Tibial nerve (tissue), 4 donors: ENCODE measurements around the gene SCYL3.

Source experiments
- CTCF ChIP-seq, 5 experiments: fragments of 200-600 bp in 3 of 5; fragments of 450-650 bp in 2 of 5; sonication (generic) in 3 of 5; IDR thresholded peaks; one replicate each; pipeline ENCODE4 v1.5.1; 2016 to 2019; ENCODE audit warnings: antibody characterized with exemption in 5 of 5, mild to moderate bottlenecking in 3 of 5, moderate library complexity in 2 of 5
- EP300 ChIP-seq, 2 donors: sonication (generic); formaldehyde crosslinking; IDR thresholded peaks; one replicate each; pipeline ENCODE4 v1.6.1; 2017; ENCODE audit warnings: antibody characterized with exemption in 2 of 2, mild to moderate bottlenecking in 1 of 2
- POLR2A ChIP-seq, 2 donors: fragments of 450-650 bp; IDR thresholded peaks; one replicate each; pipeline ENCODE4 v1.6.1; 2017; ENCODE audit warnings: antibody characterized with exemption in 2 of 2, mild to moderate bottlenecking in 2 of 2, moderate library complexity in 2 of 2

- TF ChIP-seq EP300 (IDR thresholded peaks at IDR 0.05) (no peak), CTCF (IDR thresholded peaks at IDR 0.05) (no peak), POLR2A (IDR thresholded peaks at IDR 0.05) (no peak)
Measured at GRCh38 chr1:169929210-169929526, 35.5 kb upstream of the SCYL3 start.
